ENCODE data around the gene WBP4.

GRCh38 chr13:41026788-41027187, 34.5 kb upstream of the WBP4 start:
- TF ChIP-seq EZH2 (IDR thresholded peaks at IDR 0.05; ENCODE audit: borderline replicate concordance, low read length) (no peak), CTCF (conservative IDR thresholded peaks at IDR 0.05 in 1 of 2, IDR thresholded peaks at IDR 0.05 in 1 of 2; ENCODE audit: extremely low read depth in 1 of 2, insufficient read depth in 1 of 2, low read depth in 1 of 2, low read length in 2 of 2) (no peak)

All from mammary epithelial cell (primary cell).